ENCODE results near the gene HSPH1.

The HSPH1 gene

GRCh38 chr13:31096654-31097302, 64.9 kb downstream of the HSPH1 start:
- DNase-seq (no peak), ATAC-seq (no peak)

- DNase-seq: no peak
- ATAC-seq: no peak
These were observed 67.2 kb downstream of the HSPH1 start for GRCh38 chr13:31094331-31095015.

- ATAC-seq (no peak), DNase-seq (no peak)
These were observed 68.4 kb downstream of the HSPH1 start for GRCh38 chr13:31093145-31093885.

GRCh38 chr13:31092646-31093045, 69.1 kb downstream of the HSPH1 start:
- DNase-seq (no peak), ATAC-seq (no peak)

- ATAC-seq: no peak
- no peak for DNase-seq
These were observed 70.6 kb downstream of the HSPH1 start for GRCh38 chr13:31090961-31091624.

GRCh38 chr13:31090096-31090495, 71.6 kb downstream of the HSPH1 start:
- ATAC-seq (no peak), DNase-seq (no peak)

- no peak for ATAC-seq
- no peak for DNase-seq
These were observed 72.1 kb downstream of the HSPH1 start for GRCh38 chr13:31089649-31090048.

GRCh38 chr13:31088826-31089420, 72.8 kb downstream of the HSPH1 start:
- ATAC-seq (no peak), DNase-seq (no peak)
